HG03280 (cell line): ENCODE results near the gene GALM.
"Not testable (repeated sequence)": the region's sequence is repeated elsewhere in the genome, so short reads cannot be mapped to it uniquely, and the experiment has no call there.

Experiments
- ATAC-seq: cut with Tn5 transposase; IDR thresholded peaks from one replicate; pipeline ENCODE4 v1.9.1; 2021; ENCODE audit warnings: mild to moderate bottlenecking, moderate library complexity; ENCODE audit not compliant: unreplicated experiment

Gene GALM

DNA sequence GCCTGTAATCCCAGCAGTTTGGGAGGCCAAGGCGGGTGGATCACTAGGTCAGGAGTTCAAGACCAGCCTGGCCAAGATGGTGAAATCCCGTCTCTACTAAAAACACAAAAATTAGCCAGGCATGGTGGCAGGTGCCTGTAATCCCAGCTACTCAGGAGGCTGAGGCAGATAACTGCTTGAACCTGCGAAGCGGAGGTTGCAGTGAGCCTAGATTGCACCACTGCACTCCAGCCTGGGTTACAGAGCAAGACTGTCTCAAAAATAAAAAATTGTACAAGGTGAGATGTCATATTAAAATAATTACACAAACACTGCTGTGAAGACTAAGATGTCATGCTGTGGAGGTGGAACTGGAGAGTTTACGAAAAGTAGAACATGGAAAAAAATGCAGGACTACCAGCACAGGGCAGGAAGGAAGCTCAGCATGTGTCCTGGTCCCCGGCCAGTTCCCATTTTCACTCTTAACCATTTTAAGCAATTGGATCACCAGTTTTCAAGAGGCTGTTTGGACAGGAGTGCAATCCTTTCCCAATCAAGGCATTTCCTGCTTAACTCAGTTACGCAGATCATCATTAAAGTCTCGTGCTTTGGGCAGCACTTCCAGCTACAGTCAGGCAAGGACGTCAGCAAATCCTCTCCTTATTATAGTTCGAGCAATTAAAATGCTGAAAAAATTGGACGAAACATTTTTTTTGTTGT is 71.2 kb downstream of the GALM start:
- not testable (repeated sequence) for ATAC-seq

GRCh38 chr2:38737925-38738324 is 72.0 kb downstream of the GALM start:
- no peak for ATAC-seq

- ATAC-seq, result no peak
Observed at GRCh38 chr2:38739524-38739923, 73.6 kb downstream of the GALM start.

GRCh38 chr2:38740851-38741731 is 75.2 kb downstream of the GALM start:
- no peak for ATAC-seq

GRCh38 chr2:38742797-38743559 is 77.1 kb downstream of the GALM start:
- ATAC-seq, result no peak

- no peak for ATAC-seq
Observed at GRCh38 chr2:38743672-38744398, 77.9 kb downstream of the GALM start.

GRCh38 chr2:38744399-38744780 is 78.5 kb downstream of the GALM start:
- no peak for ATAC-seq

DNA sequence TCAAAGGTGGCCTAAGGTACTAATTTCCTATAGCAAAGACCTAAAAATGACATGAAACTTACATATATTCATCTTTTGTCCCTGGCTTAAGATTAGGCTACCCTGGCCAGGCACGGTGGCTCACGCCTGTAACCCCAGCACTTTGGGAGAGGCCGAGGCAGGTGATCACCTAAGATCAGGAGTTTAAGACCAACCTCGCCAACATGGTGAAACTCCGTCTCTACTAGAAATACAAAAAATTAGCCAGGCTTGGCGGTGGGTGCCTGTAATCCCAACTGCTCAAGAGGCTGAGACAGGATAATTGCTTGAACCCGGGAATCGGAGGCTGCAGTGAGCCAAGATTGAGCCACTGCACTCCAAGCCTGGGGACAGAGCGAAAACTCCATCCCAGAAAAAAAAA is 79.4 kb downstream of the GALM start:
- no peak for ATAC-seq

GRCh38 chr2:38747007-38747424 is 81.1 kb downstream of the GALM start:
- no peak for ATAC-seq

GRCh38 chr2:38747819-38748218 is 81.9 kb downstream of the GALM start:
- ATAC-seq, result no peak

GRCh38 chr2:38748391-38748790 is 82.5 kb downstream of the GALM start:
- ATAC-seq, result no peak

GRCh38 chr2:38748943-38749804 is 83.3 kb downstream of the GALM start:
- no peak for ATAC-seq

- ATAC-seq, result peak; percentile 32
Observed at GRCh38 chr2:38750011-38750890, 84.3 kb downstream of the GALM start.

DNA sequence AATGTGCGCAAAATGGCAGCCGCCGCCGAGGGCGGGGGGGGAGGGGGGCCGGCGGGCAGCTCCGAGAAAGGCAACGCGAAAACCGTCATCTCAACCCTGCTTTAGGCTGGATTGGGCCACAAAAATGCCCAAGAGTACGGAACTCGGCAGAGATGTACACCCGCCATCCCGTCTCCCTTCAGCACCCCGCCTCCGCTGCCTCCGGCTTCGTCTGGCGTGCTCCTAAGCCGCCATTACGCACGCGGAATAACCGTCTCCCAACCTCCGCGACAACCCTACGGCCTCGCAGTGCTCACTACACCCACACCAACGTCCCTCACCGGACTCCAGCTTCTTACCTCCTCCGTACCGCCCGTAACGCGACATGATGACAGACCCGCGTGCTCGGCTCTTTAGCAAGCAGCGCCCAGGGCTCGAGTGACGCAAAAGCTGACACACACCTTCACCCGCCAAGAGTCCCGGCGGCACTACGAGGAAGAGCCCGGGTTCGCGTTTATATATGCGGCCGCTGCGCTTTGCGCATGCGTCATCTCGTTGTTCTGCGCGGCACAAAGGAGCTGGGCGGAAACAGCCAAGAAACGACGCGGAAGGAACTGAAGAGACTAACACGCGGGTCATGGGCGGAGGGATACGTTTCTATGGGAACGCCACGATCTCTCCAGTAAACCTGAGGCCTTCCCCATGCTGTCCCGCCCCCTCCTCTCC is 85.1 kb downstream of the GALM start, which contains the start of gene SRSF7:
Gene SRSF7, minus strand, starts transcription at position 471 of the 705 bp plus-strand sequence. Its CDS starts 105 bp downstream, at position 366.
- peak; percentile 72 for ATAC-seq

GRCh38 chr2:38751596-38752410 is 85.9 kb downstream of the GALM start:
- ATAC-seq, result peak; percentile 1

DNA sequence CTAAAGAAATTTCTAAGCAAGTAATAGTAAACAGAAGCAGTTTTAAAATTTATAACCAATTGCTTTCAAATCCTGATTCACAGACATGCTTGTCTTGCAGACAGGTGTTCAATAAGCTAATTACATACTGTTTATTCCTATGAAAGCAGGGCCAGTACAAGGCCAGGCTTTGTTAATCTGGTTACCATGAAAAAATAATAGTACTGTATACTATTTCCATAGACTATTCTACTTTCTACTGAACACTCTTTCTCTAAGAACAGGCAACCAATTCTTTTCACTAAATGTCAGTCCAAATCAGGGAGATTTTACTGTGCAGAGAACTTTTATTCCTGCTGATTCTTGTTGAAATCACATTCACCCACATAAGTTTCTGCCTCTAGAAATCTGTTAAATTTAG is 88.1 kb downstream of the GALM start:
- no peak for ATAC-seq

GRCh38 chr2:38754506-38754905 is 88.6 kb downstream of the GALM start:
- ATAC-seq, result no peak
